ENCODE data around the gene C17orf113. TPM values are rescaled to one million over a fixed set of nuclear protein-coding genes. Genes with fewer than 3 reads are reported as not detected.
A peak's percentile ranks its signal among the peaks of the same experiment; 100 is the strongest.

C17orf113 gene
- total and polyA plus RNA-seq, 4 donors, result 0.12 to 0.17 (median 0.14) TPM; not detected in 1

- H3K4me3 ChIP-seq (ENCODE audit: low read depth in 1 of 3, low read length in 3 of 3), result peak within 1 kb of the TSS in 1 of 3 donors; percentile 5
- H3K36me3 ChIP-seq (ENCODE audit: control insufficient read depth in 4 of 4, insufficient read depth in 3 of 4, low read depth in 1 of 4, low read length in 3 of 4), result peaks cover 0 to 4% (median under 1%) of the 10 kb centered on the region in 4 donors
- H3K27me3 ChIP-seq (ENCODE audit: control insufficient read depth in 4 of 4, insufficient read depth in 4 of 4, low read length in 3 of 4), result no peaks in the 10 kb centered on the region
- no peaks in the 10 kb centered on the region for H3K9me3 ChIP-seq (ENCODE audit: control insufficient read depth in 4 of 4, low read length in 3 of 4)
- TF ChIP-seq TAF1 (conservative IDR thresholded peaks at IDR 0.05), result no peak
- no peak for TF ChIP-seq FOXA1 (IDR thresholded peaks at IDR 0.05)
- no peak for TF ChIP-seq JUND (IDR thresholded peaks at IDR 0.05)
- TF ChIP-seq NR2F2 (IDR thresholded peaks at IDR 0.05), result no peak
- no peak for TF ChIP-seq RXRA (IDR thresholded peaks at IDR 0.05)
- no peak for TF ChIP-seq HNF4A (conservative IDR thresholded peaks at IDR 0.05)
- no peak for TF ChIP-seq ZBTB33 (IDR thresholded peaks at IDR 0.05)
- TF ChIP-seq GABPA (IDR thresholded peaks at IDR 0.05 in 1 of 2, conservative IDR thresholded peaks at IDR 0.05 in 1 of 2), result no peak
- TF ChIP-seq HNF4G (IDR thresholded peaks at IDR 0.05), result no peak
- TF ChIP-seq YY1 (IDR thresholded peaks at IDR 0.05), result no peak
- TF ChIP-seq, protein P1, sequence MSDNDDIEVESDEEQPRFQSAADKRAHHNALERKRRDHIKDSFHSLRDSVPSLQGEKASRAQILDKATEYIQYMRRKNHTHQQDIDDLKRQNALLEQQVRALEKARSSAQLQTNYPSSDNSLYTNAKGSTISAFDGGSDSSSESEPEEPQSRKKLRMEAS (IDR thresholded peaks at IDR 0.05), result no peak
- TF ChIP-seq, protein P2, sequence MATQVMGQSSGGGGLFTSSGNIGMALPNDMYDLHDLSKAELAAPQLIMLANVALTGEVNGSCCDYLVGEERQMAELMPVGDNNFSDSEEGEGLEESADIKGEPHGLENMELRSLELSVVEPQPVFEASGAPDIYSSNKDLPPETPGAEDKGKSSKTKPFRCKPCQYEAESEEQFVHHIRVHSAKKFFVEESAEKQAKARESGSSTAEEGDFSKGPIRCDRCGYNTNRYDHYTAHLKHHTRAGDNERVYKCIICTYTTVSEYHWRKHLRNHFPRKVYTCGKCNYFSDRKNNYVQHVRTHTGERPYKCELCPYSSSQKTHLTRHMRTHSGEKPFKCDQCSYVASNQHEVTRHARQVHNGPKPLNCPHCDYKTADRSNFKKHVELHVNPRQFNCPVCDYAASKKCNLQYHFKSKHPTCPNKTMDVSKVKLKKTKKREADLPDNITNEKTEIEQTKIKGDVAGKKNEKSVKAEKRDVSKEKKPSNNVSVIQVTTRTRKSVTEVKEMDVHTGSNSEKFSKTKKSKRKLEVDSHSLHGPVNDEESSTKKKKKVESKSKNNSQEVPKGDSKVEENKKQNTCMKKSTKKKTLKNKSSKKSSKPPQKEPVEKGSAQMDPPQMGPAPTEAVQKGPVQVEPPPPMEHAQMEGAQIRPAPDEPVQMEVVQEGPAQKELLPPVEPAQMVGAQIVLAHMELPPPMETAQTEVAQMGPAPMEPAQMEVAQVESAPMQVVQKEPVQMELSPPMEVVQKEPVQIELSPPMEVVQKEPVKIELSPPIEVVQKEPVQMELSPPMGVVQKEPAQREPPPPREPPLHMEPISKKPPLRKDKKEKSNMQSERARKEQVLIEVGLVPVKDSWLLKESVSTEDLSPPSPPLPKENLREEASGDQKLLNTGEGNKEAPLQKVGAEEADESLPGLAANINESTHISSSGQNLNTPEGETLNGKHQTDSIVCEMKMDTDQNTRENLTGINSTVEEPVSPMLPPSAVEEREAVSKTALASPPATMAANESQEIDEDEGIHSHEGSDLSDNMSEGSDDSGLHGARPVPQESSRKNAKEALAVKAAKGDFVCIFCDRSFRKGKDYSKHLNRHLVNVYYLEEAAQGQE (IDR thresholded peaks at IDR 0.05), result no peak
- TF ChIP-seq SP1 (IDR thresholded peaks at IDR 0.05), result no peak
- TF ChIP-seq, protein P3, sequence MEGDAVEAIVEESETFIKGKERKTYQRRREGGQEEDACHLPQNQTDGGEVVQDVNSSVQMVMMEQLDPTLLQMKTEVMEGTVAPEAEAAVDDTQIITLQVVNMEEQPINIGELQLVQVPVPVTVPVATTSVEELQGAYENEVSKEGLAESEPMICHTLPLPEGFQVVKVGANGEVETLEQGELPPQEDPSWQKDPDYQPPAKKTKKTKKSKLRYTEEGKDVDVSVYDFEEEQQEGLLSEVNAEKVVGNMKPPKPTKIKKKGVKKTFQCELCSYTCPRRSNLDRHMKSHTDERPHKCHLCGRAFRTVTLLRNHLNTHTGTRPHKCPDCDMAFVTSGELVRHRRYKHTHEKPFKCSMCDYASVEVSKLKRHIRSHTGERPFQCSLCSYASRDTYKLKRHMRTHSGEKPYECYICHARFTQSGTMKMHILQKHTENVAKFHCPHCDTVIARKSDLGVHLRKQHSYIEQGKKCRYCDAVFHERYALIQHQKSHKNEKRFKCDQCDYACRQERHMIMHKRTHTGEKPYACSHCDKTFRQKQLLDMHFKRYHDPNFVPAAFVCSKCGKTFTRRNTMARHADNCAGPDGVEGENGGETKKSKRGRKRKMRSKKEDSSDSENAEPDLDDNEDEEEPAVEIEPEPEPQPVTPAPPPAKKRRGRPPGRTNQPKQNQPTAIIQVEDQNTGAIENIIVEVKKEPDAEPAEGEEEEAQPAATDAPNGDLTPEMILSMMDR (IDR thresholded peaks at IDR 0.05; ENCODE audit: low read depth, low read length, missing input control), result no peak
- no peak for TF ChIP-seq RAD21 (IDR thresholded peaks at IDR 0.05)
- no peak for TF ChIP-seq ATF3 (IDR thresholded peaks at IDR 0.05)
- no peak for DNase-seq (ENCODE audit: low spot score)
- H3K27ac ChIP-seq (ENCODE audit: low read depth in 1 of 2, low read length in 2 of 2), result no peak within 1 kb of the TSS
- peaks cover 0 to 10% (median 5%) of the 10 kb centered on the region in 4 donors for H3K4me1 ChIP-seq (ENCODE audit: control insufficient read depth in 4 of 4, insufficient read depth in 4 of 4, low read length in 3 of 4)
- H3K9ac ChIP-seq (ENCODE audit: low read depth in 1 of 2, low read length in 2 of 2), result no peak within 1 kb of the TSS
- WGBS, result 20% methylated on average over 52 of the region's 52 CpGs
Measured at GRCh38 chr17:42097691-42098631, 47.6 kb upstream of the C17orf113 start, which contains the start of gene ZNF385C. Gene ZNF385C, minus strand, starts transcription at chr17:42098473. Its CDS starts 35,417 bp downstream, at chr17:42063056.

All from liver (tissue), 9 donors.